Activated naive CD4-positive, alpha-beta T cell treated with Interleukin-2 at 50 U/mL for 16 hours (primary cell): ENCODE measurements around the gene DGCR2.
"Not testable (repeated sequence)": the region's sequence is repeated elsewhere in the genome, so short reads cannot be mapped to it uniquely, and the experiment has no call there.

Experiments used
- DNase-seq: peaks from one replicate; pipeline ENCODE4 v3.0.0-alpha.2; 2020

Gene DGCR2

DNA sequence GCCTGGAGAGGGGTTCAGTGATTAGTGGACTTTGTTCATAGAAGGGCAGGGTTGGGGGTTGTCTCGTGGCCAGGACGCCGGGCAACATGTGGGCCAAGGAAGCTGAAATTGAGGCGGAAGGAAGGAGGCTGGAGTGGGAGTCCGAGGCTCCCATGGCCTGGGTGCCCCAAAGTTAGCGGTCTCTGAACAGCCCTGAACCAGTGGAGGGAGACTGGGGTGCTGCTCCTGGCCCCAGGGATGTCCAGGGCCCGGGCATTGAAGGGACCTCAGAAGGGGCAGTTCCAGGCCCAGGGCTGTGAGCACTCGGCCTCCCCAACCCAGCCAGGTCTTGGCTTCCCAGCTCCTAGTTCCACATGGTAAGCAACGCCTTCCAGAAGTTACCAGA lies 126.9 kb downstream of the DGCR2 start:
- DNase-seq = no peak

GRCh38 chr22:18994701-18995326 lies 127.4 kb downstream of the DGCR2 start:
- DNase-seq = no peak

DNA sequence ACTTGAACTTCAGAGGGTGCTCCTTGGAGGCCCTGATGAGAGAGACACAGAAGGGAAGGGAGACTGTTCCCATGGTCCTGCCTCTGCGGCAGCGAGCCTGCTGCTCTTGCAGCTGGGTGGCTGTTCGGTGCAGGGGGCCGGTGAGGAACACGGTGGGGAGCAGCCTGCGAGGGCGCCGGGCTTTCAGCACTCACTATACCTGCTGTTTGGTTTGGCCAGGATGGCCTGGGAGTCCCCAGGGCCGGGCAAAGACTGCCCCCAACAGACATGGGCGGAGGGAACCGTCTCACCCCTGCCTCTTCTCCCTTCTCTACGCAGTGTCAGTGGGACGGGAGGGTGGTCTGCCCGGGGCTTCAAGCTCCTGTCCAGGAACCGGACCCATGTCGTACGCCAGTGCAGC lies 128.2 kb downstream of the DGCR2 start:
- no peak for DNase-seq

GRCh38 chr22:18992543-18993198 lies 129.5 kb downstream of the DGCR2 start:
- no peak for DNase-seq

- DNase-seq = no peak
Observed at GRCh38 chr22:18991821-18992442, 130.3 kb downstream of the DGCR2 start.

DNA sequence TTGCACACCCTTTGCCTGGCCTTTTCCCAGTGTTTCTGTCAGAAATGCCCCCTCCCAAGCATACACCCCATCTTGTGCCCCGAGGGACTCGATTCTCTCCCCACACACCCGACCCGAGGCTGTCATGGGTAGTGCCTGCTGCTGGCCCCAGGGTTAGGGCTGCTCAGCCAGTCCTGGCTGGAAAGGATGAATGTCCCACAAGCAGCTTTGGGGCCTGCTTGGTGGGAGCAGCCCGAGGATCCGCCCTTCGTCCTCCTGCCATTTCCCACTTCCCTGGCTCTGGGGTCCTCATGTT lies 131.1 kb downstream of the DGCR2 start:
- no peak for DNase-seq

DNA sequence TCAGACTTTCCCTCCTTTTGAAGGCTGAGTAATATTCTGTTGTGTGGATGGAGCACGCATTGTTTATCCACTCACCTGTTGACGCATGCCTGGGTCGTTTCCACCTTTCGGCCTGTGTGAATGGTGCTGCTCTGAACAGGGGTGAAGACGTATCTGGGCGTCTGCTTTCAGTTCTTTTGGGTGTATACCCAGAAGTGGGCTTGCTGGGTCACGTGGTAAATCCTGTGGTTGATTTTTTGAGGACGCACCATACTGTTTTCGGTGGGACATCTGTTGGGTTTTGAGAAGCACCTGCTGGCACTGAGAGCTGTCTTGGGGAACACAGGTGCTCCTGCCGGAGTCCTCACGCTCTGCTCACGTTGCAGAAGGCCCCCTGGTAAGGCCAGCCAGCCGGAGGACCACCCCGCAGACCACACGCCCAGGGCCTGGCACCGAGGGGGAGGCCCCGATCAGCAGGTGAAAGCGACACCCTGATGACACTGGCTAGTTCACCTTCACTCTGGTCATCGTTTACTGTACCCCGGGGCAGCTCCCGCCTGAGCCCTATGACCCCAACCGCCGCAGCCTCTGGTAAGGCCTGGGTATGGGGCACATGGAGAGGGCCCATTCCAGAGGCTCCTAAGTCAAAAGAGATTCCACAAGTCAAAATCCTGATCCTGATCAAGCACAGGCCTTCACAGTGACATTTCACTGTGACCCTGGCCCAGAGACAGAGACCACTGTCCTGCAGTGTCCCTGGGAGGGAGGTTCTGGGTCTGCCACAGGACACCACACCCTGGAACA lies 131.7 kb downstream of the DGCR2 start:
- DNase-seq = no peak

- no peak for DNase-seq
Observed at GRCh38 chr22:18988958-18989357, 133.3 kb downstream of the DGCR2 start.

- DNase-seq = no peak
Observed at GRCh38 chr22:18987765-18988164, 134.4 kb downstream of the DGCR2 start.

GRCh38 chr22:18987114-18987513 lies 135.1 kb downstream of the DGCR2 start:
- not testable (repeated sequence) for DNase-seq
